ENCODE data around the gene ACOT6.
"Not testable (repeated sequence)": the region's sequence is repeated elsewhere in the genome, so short reads cannot be mapped to it uniquely, and the experiment has no call there.

GRCh38 chr14:73659202-73659601 is 46.9 kb downstream of the ACOT6 start:
- not testable (repeated sequence) for TF ChIP-seq FOSL2 (IDR thresholded peaks at IDR 0.05; ENCODE audit: borderline replicate concordance, low read depth); MXI1 (IDR thresholded peaks at IDR 0.05; ENCODE audit: low read depth, low read length); REST (IDR thresholded peaks at IDR 0.05; ENCODE audit: low read depth, low read length); RAD21 (IDR thresholded peaks at IDR 0.05; ENCODE audit: low read length); JUND (IDR thresholded peaks at IDR 0.05); POLR2AphosphoS5 (IDR thresholded peaks at IDR 0.05; ENCODE audit: low read depth, low read length); TAF1 (IDR thresholded peaks at IDR 0.05; ENCODE audit: borderline replicate concordance, low read depth, low read length); GATA2 (CRISPR knock-in tag; IDR thresholded peaks at IDR 0.05); TCF12 (IDR thresholded peaks at IDR 0.05); TEAD4 (IDR thresholded peaks at IDR 0.05; ENCODE audit: borderline replicate concordance, insufficient read depth); MEF2A (IDR thresholded peaks at IDR 0.05; ENCODE audit: borderline replicate concordance, low read depth); YY1 (IDR thresholded peaks at IDR 0.05; ENCODE audit: low read depth)
- TF ChIP-seq, protein P1, sequence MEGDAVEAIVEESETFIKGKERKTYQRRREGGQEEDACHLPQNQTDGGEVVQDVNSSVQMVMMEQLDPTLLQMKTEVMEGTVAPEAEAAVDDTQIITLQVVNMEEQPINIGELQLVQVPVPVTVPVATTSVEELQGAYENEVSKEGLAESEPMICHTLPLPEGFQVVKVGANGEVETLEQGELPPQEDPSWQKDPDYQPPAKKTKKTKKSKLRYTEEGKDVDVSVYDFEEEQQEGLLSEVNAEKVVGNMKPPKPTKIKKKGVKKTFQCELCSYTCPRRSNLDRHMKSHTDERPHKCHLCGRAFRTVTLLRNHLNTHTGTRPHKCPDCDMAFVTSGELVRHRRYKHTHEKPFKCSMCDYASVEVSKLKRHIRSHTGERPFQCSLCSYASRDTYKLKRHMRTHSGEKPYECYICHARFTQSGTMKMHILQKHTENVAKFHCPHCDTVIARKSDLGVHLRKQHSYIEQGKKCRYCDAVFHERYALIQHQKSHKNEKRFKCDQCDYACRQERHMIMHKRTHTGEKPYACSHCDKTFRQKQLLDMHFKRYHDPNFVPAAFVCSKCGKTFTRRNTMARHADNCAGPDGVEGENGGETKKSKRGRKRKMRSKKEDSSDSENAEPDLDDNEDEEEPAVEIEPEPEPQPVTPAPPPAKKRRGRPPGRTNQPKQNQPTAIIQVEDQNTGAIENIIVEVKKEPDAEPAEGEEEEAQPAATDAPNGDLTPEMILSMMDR (IDR thresholded peaks at IDR 0.05), result not testable (repeated sequence)
